Right ventricle myocardium inferior (tissue), 1 donor: ENCODE data around the gene DDX31. TPM values are rescaled to one million over a fixed set of nuclear protein-coding genes. Genes with fewer than 3 reads are reported as not detected.
"Not testable (repeated sequence)": the region's sequence is repeated elsewhere in the genome, so short reads cannot be mapped to it uniquely, and the experiment has no call there.

Experiments
- ATAC-seq: fragments of 200-7000 bp; cut with Tn5 transposase; one replicate; pipeline ENCODE4 v1.9.1; 2020; ENCODE audit warnings: mild to moderate bottlenecking, moderate library complexity
- DNase-seq: peaks from one replicate; pipeline ENCODE4 v3.0.0; 2021; ENCODE audit errors: missing footprints
- intact Hi-C: fragments of 100-400 bp; cut with DNase I; formaldehyde crosslinking; loops from one replicate; pipeline ENCODE4 v1.11.0; 2022
- long read RNA-seq: library from polyadenylated mRNA; unstranded; transcript quantifications from one replicate; pipeline ENCODE4 v2.0.0, GENCODE V29; 2021
- total RNA-seq: library from RNA; stranded (reverse); fragmentation: NEBNext Ultra II Directional; extraction: Animal tissue kit (Norgen Biotek cat#: 25700); gene quantifications from one replicate; pipeline ENCODE4 v1.2.1, GENCODE V29; 2021
- donor health status: DM: no; HTN: yes; CAD: no; lungs with severe emphysema.

Gene DDX31
- 4.7 TPM for total RNA-seq
- long read RNA-seq, full-length matches to known transcripts = 2 of 2 reads
- long read RNA-seq, partial matches to known transcripts = 0 of 2 reads
- long read RNA-seq, other reads (novel, unspliced or antisense) = 0 of 2 reads

DNA sequence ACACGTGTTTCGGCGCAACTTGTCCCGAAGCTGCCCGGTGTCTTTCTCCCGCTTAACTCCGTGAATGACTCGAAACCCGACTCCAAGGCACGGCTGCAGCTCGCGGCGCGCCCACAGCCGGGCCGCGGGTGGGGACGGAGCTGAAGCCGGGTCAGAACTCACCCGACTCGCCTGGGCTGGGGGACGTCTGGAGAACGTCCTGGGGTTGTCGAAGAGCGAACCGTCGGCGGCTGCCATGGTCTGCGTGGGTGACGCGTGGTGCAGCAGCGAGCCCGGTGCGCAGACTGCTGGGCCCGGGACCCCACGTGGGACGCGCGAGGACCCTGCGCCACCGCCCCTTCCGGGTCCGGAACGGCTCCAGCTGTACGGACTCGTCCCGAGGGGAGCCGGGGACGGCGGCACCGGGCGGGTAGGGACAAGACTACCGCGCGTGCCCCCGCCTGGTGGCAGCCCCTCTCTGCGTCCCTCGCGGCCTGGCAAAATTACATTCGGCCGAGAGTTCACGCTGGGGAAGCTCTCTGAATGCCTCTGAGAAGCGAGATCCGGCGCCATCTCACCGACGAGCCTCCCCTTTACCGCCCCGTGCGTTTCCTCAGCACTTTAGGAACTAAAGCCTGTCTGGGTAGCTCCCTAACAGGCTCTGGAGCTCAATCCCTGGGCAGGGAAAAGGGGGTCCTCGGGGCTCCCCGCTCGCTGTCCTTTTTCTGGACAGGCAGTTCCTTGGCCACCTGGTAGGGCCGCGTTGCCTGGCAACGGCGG is at the start of gene DDX31:
Gene DDX31 (minus strand): TSS at position 286 of the 759 bp plus-strand sequence. CDS start 49 bp downstream, at position 237.
- DNase-seq = peak; percentile 96
- intact Hi-C loops = loop anchor here (1.0 kb wide), 1 partner anchor 130 kb away; no protein-coding TSS in a partner anchor
- ATAC-seq = peak; percentile 98

DNA sequence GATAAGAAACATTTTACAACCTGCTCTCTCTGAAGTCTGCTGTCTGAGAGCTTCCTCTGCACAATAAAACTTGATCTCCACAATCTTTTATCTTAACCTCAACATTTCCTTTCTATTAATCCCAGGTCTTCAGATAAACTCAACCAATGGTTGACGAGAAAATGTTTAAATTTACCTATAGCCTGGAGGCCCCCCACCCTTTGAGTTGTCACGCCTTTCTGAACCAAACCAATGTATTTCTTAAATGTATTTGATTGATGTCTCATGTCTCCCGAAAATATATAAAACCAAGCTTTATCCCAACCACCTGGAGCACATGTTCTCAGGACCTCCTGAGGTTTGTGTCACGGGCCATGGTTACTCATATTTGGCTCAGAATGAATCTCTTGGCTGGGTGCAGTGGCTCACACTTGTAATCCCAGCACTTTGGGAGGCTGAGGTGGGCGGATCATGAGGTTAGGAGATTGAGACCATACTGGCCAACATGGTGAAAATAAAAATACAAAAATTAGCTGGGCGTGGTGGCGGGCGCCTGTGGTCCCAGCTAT is 48.7 kb upstream of the DDX31 start:
- DNase-seq, ATAC-seq, intact Hi-C loops: not testable (repeated sequence)

DNA sequence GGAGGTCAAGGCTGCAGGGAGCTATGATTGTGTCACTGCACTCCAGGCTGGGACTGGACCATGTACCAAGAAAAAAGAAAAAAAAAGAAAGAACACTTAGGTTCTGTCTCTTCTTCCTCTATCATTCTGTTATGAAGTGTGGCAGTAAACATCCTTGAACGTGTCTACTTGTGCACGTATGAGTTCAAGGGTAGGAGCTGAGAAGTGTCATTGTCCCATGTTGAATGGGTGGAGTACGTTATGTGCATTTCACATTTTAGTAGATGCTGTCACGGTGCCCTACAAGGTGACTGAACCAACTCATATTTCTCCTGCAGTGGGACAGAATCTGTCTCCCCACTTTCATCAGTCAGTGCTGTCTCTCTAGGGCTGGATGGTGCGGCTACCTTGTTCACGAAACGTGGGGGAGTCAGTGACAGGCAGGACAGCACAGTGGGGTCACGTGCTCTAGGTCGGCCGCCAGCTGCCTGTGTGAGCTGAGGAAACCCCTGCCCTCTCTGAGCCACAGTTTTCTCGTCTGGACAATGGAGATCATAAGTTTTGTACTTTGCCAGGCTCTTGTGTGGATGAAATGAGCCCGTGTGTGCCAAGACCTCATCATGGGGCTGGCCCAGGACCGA is 47.7 kb upstream of the DDX31 start:
- no peak for DNase-seq
- ATAC-seq = no peak
- intact Hi-C loops = no loop called here

DNA sequence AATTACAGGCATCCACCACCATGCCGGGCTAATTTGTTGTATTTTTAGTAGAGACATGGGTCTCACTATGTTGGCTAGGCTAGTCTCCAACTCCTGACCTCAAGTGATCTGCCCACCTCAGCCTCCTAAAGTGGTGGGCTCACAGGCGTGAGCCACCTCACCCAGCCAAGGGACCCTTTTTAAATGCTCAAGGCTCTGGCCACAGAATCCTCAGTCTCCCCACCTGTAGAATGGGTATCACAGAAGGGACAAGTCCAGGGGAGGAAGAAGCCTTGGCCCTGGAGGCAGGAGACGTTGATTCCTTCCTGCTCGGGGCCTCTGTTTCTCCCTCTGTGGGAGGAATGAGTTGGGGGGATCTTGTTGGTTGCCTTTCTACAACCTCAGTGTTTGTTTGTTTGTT is 46.2 kb upstream of the DDX31 start:
- DNase-seq = no peak
- ATAC-seq = no peak
- intact Hi-C loops = no loop called here

DNA sequence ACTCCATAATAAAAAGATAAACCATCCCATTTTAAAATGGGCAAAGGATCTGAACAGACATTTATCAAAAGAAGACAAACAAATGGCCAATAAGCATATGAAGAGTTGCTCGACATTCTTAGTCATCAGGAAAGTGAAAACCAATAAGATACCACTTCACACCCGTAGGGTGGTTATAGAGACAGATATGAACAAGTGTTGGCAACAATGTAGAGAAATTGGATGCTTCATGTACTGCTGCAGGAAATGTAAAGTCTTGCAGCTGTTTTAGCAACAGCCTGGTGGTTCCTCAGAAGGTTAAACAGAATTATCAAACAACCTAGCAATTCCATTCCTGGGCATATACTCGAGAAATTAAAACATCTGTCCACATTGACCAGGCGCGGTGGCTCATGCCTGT is 43.0 kb upstream of the DDX31 start:
- intact Hi-C loops = no loop called here
- DNase-seq (no peak), ATAC-seq (no peak)

DNA sequence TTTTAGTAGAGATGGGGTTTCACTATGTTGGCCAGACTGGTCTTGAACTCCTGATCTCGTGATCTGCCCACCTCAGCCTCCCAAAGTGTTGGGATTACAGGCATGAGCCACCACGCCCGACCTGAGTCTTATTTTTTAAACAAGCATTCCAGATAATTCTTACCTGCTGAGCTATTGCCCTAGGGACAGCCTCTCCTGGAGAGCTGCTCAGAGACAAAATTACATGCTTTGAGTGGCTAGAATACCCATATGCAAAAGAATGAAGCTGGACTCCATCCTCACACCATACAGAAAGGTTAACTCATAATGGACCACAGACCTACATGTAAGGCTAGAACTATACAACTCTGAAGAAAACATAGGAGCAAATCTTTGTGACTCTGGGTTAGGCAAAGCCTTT is 42.1 kb upstream of the DDX31 start:
- ATAC-seq = no peak

DNA sequence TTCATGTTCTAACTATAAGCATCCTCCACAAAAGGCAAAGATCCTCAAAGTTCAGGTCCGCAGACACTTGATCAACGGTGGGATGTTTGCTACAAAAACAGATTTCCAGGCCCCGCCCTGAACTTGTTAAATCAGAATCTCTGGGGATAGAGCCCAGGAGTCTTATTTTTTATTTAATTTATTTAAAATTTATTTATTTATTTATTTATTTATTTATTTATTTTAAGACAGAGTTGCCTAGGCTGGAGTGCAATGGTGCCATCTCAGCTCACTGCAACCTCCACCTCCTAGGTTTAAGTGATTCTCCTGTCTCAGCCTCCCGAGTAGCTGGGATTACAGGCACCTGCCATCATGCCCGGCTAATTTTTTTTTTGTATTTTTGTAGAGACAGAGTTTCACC is 41.4 kb upstream of the DDX31 start:
- intact Hi-C loops, DNase-seq: not testable (repeated sequence)

More for the DNA sequence above, 42.1 kb upstream of the DDX31 start:
- DNase-seq = no peak
- intact Hi-C loops = no loop called here

DNA sequence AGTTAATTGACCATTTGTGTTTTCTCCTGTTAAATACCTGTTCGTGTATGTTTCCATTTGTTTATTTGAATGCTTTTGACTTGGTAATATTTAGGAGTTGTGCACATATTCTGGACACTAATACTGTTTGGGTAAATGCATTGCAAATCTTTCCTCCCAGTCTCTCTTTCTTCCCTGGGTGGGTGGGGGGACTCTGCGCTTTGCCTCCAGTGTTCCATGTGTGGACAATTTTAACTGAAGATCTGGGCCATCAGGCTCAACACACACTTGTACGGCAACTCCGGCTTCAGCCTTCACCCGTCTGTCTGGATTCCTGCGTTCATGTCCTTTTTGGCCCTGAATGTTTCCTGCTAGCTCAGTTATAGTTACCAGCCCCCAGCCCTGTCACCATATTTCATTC is 40.5 kb upstream of the DDX31 start:
- DNase-seq = no peak
- no peak for ATAC-seq
- intact Hi-C loops = no loop called here

More for the DNA sequence above, 41.4 kb upstream of the DDX31 start:
- ATAC-seq = not testable (repeated sequence)

DNA sequence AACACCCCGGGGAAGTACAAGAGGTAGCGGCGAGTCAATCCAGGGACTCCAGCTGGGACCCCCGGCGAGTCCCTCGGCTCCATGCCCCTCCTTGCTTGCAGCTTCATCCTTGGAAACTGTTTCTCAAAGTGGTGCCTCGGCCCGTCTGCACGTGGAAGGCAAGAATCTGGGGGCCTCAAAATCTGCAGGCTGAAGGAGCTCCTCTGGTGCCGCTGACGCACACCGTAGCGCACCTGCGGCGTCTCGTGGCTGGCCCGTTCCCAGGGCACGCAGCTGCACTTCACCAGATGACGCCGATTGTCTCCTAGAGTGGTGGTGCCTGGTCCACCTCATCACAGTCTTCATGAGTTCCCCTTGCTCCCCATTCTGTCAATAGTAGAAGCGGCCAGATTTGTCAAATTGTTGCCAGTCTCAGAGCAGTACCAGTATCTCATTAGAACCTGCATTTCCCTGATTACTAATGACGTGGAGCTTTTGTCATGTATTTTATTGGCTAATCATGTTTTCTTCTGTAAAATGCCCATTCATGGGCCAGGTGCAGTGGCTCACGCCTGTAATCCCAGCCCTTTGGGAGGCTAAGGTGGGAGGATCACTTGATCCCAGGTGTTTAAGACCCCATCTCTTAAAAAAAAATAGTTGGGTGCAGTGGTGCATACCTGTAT is 39.1 kb upstream of the DDX31 start:
- intact Hi-C loops = no loop called here
- ATAC-seq = no peak
- DNase-seq = no peak

DNA sequence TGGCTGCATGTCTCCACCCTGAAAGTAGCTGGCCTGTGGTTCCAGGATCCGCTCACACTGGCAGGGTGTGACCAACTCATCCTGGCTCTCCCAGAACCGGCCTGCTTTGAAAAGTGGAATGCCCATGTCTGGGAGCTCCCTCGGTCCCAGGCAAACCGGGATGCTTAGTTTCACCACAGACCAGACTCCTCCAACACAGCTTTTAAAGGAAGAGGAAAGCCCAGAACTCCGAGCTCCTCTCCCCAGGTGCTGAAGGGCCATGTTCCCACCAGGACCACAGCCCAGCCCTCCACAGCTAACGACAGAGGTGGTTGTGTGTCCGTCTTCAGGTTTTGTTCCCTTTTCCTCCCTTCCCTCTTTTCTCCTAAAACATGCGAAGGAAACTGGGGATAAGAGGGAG is 38.5 kb upstream of the DDX31 start:
- intact Hi-C loops = no loop called here

DNA sequence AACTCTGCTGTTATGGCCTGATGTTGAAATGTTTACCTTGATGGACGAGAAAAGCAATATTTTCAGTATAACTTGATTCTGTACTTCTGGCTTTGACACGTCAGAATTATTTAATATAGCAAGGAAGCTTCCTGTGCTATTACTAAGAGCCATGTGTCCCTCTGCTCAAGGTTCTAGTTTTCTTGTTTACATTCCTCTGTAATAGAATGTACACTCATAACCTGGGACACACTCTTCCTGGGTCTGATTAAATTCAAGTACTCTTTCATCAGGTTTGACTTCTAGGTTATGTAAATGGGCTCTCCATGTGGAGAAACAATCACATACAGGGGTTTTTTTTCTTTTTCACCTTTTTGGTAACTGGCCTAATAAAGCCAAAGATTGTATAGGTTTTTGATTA is 33.6 kb upstream of the DDX31 start:
- DNase-seq (no peak), ATAC-seq (no peak)
- intact Hi-C loops = no loop called here

More for the DNA sequence above, 38.5 kb upstream of the DDX31 start:
- ATAC-seq = no peak
- no peak for DNase-seq

DNA sequence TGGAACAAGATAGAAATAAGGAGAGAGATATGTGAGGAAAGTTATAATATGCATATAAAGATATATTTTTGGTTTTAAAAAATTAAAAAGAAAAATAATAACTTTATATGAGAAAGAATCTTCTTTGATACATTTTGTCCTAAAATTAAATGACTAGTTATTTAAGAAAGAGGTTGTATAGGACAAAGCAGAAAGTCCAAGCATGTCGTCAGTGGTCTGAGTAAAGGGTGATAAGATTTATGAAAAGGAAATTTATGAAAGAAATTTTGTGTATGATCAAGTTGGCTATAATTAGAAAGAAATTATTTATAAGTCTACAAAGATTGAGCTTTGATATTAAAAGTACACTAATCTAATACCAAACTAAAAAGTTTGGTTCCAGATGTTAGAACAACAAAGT is 32.5 kb upstream of the DDX31 start:
- no peak for ATAC-seq
- intact Hi-C loops = no loop called here
- DNase-seq = no peak

DNA sequence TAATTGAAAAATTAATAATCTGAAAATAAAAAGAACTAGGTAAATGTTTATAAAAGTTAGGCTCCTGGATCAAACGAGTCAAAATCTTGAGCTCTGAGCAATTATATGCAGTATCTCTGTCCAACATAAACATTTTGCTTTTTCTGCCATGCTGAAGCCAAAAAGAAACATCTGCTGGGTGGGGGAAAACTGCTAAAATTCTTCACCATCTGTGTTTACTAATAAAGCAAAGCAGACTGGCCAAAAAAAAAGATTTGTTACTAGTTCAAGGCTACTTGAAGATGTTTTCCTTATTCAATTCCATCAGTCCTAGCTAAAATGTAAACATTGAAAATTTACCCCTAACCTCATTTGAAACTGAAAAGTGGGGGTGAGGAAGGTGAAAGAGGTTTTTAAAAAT is 30.2 kb upstream of the DDX31 start:
- intact Hi-C loops = no loop called here
- no peak for ATAC-seq
- DNase-seq = no peak

DNA sequence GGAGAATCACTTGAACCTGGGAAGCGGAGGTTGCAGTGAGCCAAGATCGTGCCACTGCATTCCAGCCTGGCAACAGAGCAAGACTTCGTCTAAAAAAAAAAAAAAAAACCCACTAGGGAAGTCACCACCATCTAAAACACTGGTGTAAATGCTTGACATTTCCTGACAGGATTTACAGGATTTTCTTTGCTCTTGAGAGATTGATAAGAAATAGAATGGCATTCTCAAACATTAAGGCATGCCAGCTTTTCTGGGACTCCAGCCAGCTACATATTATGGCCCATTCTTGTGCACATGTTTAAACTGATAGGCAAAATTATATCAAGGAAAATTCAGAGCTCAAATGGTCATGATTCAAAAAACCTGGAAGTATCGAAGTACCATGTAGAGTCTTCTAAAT is 29.2 kb upstream of the DDX31 start:
- ATAC-seq (no peak), DNase-seq (no peak)
- intact Hi-C loops = no loop called here

DNA sequence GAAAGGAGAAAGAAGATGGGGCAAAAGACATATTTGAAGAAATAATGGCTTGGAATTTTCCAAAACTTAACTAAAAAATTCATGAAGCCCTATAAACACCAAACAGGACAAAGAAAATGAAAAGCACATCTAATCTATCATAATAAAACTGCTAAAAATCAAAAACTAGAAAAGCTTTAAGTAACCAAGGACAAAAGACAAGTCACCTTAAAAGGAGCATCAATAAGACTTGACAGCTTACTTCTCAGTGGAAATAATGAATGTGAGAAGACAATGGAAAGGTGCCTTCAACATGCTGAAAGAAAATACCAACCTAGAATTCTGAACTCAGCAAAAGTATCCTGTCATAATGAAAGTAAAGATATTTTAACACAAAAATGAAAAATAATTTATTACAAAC is 27.4 kb upstream of the DDX31 start:
- intact Hi-C loops = no loop called here

DNA sequence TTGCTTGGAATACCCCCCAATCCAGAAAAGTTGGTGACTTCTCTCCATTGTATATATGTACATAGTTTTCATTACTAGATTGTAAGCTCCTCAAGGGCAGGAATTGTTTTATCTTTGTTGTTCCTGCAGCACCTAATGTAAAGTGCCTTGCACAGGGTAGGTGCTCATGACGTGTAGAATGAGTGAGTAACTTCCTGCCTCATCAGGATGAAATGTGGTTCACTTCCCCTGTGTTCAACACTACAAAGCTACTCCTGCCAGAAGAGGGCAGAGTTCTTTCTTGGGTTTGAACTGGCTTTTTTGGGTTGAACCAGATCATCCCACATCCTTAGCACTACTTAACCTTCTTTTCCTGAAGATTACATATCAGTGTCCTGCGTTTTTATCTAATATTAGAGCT is 24.4 kb upstream of the DDX31 start:
- intact Hi-C loops = no loop called here
- no peak for DNase-seq
- no peak for ATAC-seq

More for the DNA sequence above, 27.4 kb upstream of the DDX31 start:
- DNase-seq (no peak), ATAC-seq (no peak)

DNA sequence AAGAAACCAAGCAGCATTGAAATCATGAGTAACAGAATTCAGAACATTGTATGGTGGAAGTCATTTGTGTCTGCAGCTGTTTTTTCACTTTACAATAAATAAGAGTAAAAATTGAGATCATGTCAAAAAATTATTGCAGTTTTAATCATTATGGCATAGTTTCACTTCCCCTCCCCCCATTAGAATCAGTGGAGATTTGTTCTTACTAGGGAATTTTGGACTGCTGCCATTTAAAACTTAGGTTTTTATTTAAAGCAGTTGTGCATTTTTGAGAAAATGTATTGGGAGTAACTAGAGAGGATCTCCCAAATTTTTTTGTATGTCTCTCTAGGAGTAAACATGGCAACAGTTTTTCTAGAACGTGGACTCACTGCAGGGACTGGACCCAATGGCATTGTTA is 20.9 kb upstream of the DDX31 start:
- DNase-seq = no peak
- intact Hi-C loops = no loop called here
- no peak for ATAC-seq

DNA sequence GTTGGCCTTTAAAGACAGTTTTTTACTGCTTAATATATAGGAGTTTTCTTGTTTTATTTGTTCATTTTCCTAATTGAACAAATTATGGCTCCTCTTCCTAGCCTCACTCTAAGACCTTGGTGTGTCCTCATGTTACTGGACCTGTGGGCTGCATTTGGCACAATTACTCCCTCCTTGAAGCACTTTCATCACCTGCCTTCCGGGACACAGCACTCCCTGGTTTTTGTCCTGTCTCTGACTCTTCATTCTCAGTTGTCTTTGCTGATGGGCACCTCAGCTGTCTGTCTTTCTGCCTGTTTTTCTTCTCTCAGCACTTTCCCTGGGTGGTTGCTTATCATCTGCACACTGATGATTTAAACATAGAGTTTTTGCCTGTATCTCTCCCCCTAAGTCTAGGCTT is 14.1 kb upstream of the DDX31 start:
- DNase-seq (no peak), ATAC-seq (peak; percentile 48)
- intact Hi-C loops = no loop called here

DNA sequence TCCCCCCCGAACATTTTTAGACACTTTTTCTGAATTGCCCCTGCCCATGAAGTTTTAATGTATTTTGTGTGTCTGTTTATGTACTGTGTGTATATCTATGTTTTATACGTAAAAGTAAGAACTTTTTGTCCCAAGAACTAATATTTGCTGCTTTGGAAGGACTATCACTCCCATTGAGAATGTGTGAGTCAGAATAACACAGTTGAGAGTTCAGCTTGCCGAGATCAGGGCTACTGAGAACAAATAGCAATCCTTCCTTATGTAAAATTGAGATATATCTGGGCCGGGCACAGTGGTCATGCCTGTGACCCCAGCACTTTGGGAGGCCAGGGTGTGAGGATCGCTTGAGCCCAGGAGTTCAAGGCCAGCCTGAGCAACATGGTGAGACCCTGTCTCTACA is 11.8 kb upstream of the DDX31 start:
- ATAC-seq = no peak
- DNase-seq = no peak
- intact Hi-C loops = no loop called here
